Liver (tissue), 3 donors: ENCODE measurements around the gene KRTAP6-2.

Experiments used
- CTCF ChIP-seq: fragments of 150-350 bp; IDR thresholded peaks from 2 replicates; pipeline ENCODE4 v1.5.1; 2017; ENCODE audit warnings: improper control_type of control experiment, low read depth, low read length; ENCODE audit not compliant: missing input control
- HNF4G ChIP-seq: IDR thresholded peaks from 2 replicates; pipeline ENCODE4 v1.6.1; 2016; ENCODE audit warnings: antibody characterized with exemption
- REST ChIP-seq: IDR thresholded peaks from 2 replicates; pipeline ENCODE4 v1.6.1; 2016; ENCODE audit warnings: antibody characterized with exemption, mild to moderate bottlenecking
- donor health status: healthy.
- donor health status: healthy.

- TF ChIP-seq CTCF (no peak), HNF4G (no peak), REST (no peak)
These were observed at the start of gene KRTAP6-2 for GRCh38 chr21:30598802-30599201.
